ENCODE measurements around the gene IFNLR1. TPM values are rescaled to one million over a fixed set of nuclear protein-coding genes. Genes with fewer than 3 reads are reported as not detected.

The IFNLR1 gene
- total and polyA plus RNA-seq, 2 of the 8 experiments (the other 6 are each of a cell fraction or from before 2014, with no cell fraction given) = 6.8 to 10.1 TPM

GRCh38 chr1:24164004-24164403 lies 23.1 kb downstream of the IFNLR1 start (continued):
- no peak for TF ChIP-seq ZNF274 (IDR thresholded peaks at IDR 0.05; ENCODE audit: borderline replicate concordance, extremely low read depth, low read length)
- no peak for TF ChIP-seq TCF12 (IDR thresholded peaks at IDR 0.05; ENCODE audit: low read depth, low read length)
- TF ChIP-seq POU5F1 (IDR thresholded peaks at IDR 0.05; ENCODE audit: low read depth, low read length) = no peak
- no peak for TF ChIP-seq POLR2AphosphoS5 (IDR thresholded peaks at IDR 0.05; ENCODE audit: low read depth, low read length)
- TF ChIP-seq CHD1 (IDR thresholded peaks at IDR 0.05; ENCODE audit: low read depth, low read length) = no peak
- no peak for TF ChIP-seq SP1 (IDR thresholded peaks at IDR 0.05; ENCODE audit: low read depth, low read length)
- no peak for TF ChIP-seq SUZ12 (IDR thresholded peaks at IDR 0.05; ENCODE audit: low read length)

All from H1 (cell line).